Adrenal gland (tissue), 5 donors: ENCODE data around the gene ATM.

Source experiments
- CTCF ChIP-seq, 6 experiments: fragments of 450-650 bp in 4 of 6; fragments of 200-600 bp in 2 of 6; sonication (generic) in 1 of 6; IDR thresholded peaks; 1 replicate in 5 of 6; 2 replicates in 1 of 6; pipeline versions ENCODE4 v1.5.1 to v1.8.0; 2016 to 2021; ENCODE audit warnings: antibody characterized with exemption in 6 of 6, mild to moderate bottlenecking in 2 of 6, moderate library complexity in 1 of 6
- POLR2A ChIP-seq, 2 donors: fragments of 450-650 bp; IDR thresholded peaks; one replicate each; pipeline ENCODE4 v1.6.1; 2017; ENCODE audit warnings: antibody characterized with exemption in 2 of 2, mild to moderate bottlenecking in 2 of 2, moderate library complexity in 1 of 2
- donor health status: DM: no; HTN: no; CAD: no.

- TF ChIP-seq CTCF (IDR thresholded peaks at IDR 0.05) (no peak), POLR2A (IDR thresholded peaks at IDR 0.05) (no peak)
Measured at GRCh38 chr11:108322666-108323065, 99.8 kb downstream of the ATM start.
